K562 (cell line): ENCODE measurements around the gene MPC1. TPM values are rescaled to one million over a fixed set of nuclear protein-coding genes. Genes with fewer than 3 reads are reported as not detected.
A peak's percentile ranks its signal among the peaks of the same experiment; 100 is the strongest.

ENCODE experiments used
- C11orf30 ChIP-seq: fragments of 450-650 bp; IDR thresholded peaks from 2 replicates; pipeline ENCODE4 v1.6.1; 2016; ENCODE audit warnings: low read depth, mild to moderate bottlenecking
- CTCFL ChIP-seq: IDR thresholded peaks from 2 replicates; pipeline ENCODE4 v1.6.1; 2011; ENCODE audit warnings: borderline replicate concordance, low read depth, mild to moderate bottlenecking, moderate library complexity, low read length; ENCODE audit not compliant: insufficient read depth, poor library complexity, severe bottlenecking
- GATA2 ChIP-seq: sonication (generic); formaldehyde crosslinking; IDR thresholded peaks from 2 replicates; pipeline ENCODE4 v1.4.0; 2020; ENCODE audit warnings: mild to moderate bottlenecking, missing genetic modification reagents
- KLF16 ChIP-seq: IDR thresholded peaks from 2 replicates; pipeline ENCODE4 v1.6.1; 2016; ENCODE audit warnings: antibody characterized with exemption
- PBX2 ChIP-seq, 2 experiments: IDR thresholded peaks in 1 of 2; conservative IDR thresholded peaks in 1 of 2; 2 replicates each; pipeline ENCODE4 v1.6.1; 2016; ENCODE audit warnings: low read depth in 2 of 2, mild to moderate bottlenecking in 1 of 2, missing compliant biosample characterization in 1 of 2, missing genetic modification characterization in 1 of 2, moderate library complexity in 1 of 2
- RCOR1 ChIP-seq, 2 experiments: IDR thresholded peaks; 2 replicates each; pipeline ENCODE4 v1.6.1; 2012; ENCODE audit warnings: low read depth in 2 of 2, low read length in 2 of 2, borderline replicate concordance in 1 of 2, improper control_type of control experiment in 1 of 2
- SMAD2 ChIP-seq: fragments of 150-350 bp; IDR thresholded peaks from 2 replicates; pipeline ENCODE4 v1.6.1; 2014; ENCODE audit warnings: low read depth, mild to moderate bottlenecking, low read length
- SMARCE1 ChIP-seq: fragments of 450-650 bp; IDR thresholded peaks from 2 replicates; pipeline ENCODE4 v1.7.1; 2016; ENCODE audit warnings: mild to moderate bottlenecking
- SNAPC5 ChIP-seq: fragments of 250-450 bp; sonication (Bioruptor Pico); IDR thresholded peaks from 2 replicates; pipeline ENCODE4 v1.8.0; 2021; ENCODE audit warnings: moderate library complexity, mild to moderate bottlenecking, inconsistent platforms
- TCF15 ChIP-seq: fragments of 250-450 bp; sonication (Bioruptor Pico); IDR thresholded peaks from 2 replicates; pipeline ENCODE4 v1.8.0; 2022; ENCODE audit warnings: moderate library complexity, mild to moderate bottlenecking, inconsistent platforms
- ZBED1 ChIP-seq: IDR thresholded peaks from 2 replicates; pipeline ENCODE4 v1.6.1; 2014
- ZNF3 ChIP-seq: fragments of 250-450 bp; sonication (Bioruptor Pico); IDR thresholded peaks from 2 replicates; pipeline ENCODE4 v1.5.0; 2021; ENCODE audit warnings: mild to moderate bottlenecking, moderate library complexity
- ZNF347 ChIP-seq: fragments of 450-650 bp; formaldehyde crosslinking; IDR thresholded peaks from 2 replicates; pipeline ENCODE4 v1.4.0; 2020; ENCODE audit warnings: low read depth, mild to moderate bottlenecking, moderate library complexity
- ZNF518B ChIP-seq: fragments of 250-450 bp; sonication (Bioruptor Pico); IDR thresholded peaks from 2 replicates; pipeline ENCODE4 v1.5.0; 2021; ENCODE audit warnings: mild to moderate bottlenecking, moderate library complexity
- ZNF57 ChIP-seq: fragments of 450-650 bp; formaldehyde crosslinking; IDR thresholded peaks from 2 replicates; pipeline ENCODE4 v1.4.0; 2020; ENCODE audit warnings: mild to moderate bottlenecking, moderate library complexity
- ZNF639 ChIP-seq, 2 experiments: fragments of 200-800 bp in 1 of 2; sonication (Bioruptor generic) in 1 of 2; sonication (generic) in 1 of 2; formaldehyde crosslinking in 1 of 2; IDR thresholded peaks in 1 of 2; conservative IDR thresholded peaks in 1 of 2; 2 replicates each; pipeline versions ENCODE4 v1.5.0 to v1.6.1; 2016 to 2020; ENCODE audit warnings: missing compliant biosample characterization in 1 of 2, missing genetic modification characterization in 1 of 2, missing genetic modification reagents in 1 of 2
- polyA plus RNA-seq, 8 experiments: library from polyadenylated mRNA; depleted of rRNA in 4 of 8; stranded (reverse) in 5 of 8; unstranded in 3 of 8; fragments of >200 nt; fragmentation: Nextera tagmentation in 2 of 8; fragmentation: Illumina TruSeq in 1 of 8; extraction: Ambion mirVana in 2 of 8; extraction: Trizol in 1 of 8; gene quantifications; 2 replicates each; pipeline versions ENCODE4 v1.2.1 to v1.2.3, GENCODE V29; 2011 to 2014; ENCODE audit warnings: inconsistent platforms in 1 of 8, missing spikeins in 1 of 8
- total RNA-seq, 7 experiments: library from RNA; depleted of rRNA in 6 of 7; stranded (reverse); fragments of >200 nt in 6 of 7; fragmentation: Illumina TruSeq in 2 of 7; extraction: Trizol in 2 of 7; gene quantifications; 2 replicates each; pipeline versions ENCODE4 v1.2.1 to v1.2.3, GENCODE V29; 2011 to 2021; ENCODE audit warnings: low replicate concordance in 1 of 7

The MPC1 gene
- total and polyA plus RNA-seq, 9 of the 15 experiments (the other 6 are each of a cell fraction or from before 2014, with no cell fraction given): 78.6 to 185 (median 138) TPM

- TF ChIP-seq SNAPC5 (CRISPR knock-in tag) (no peak), SMAD2 (no peak), RCOR1 (IDR thresholded peaks at IDR 0.05; ENCODE audit: borderline replicate concordance in 1 of 2, low read depth in 2 of 2, low read length in 2 of 2) (peak in 1 of 2 experiments; percentile 61; a peak in 1 of 4 replicates), CTCFL (peak; percentile 9), C11orf30 (no peak), ZBED1 (no peak), PBX2 (CRISPR knock-in tag; IDR thresholded peaks at IDR 0.05; ENCODE audit: low read depth) (no peak), PBX2 (tag; conservative IDR thresholded peaks at IDR 0.05; ENCODE audit: low read depth) (no peak), GATA2 (CRISPR knock-in tag) (no peak), ZNF518B (CRISPR knock-in tag) (no peak), ZNF57 (CRISPR knock-in tag) (no peak), ZNF639 (CRISPR knock-in tag; conservative IDR thresholded peaks at IDR 0.05 in 1 of 2, IDR thresholded peaks at IDR 0.05 in 1 of 2) (no peak), TCF15 (no peak), KLF16 (peak; percentile 50), ZNF347 (CRISPR knock-in tag) (no peak), ZNF3 (CRISPR knock-in tag) (no peak), SMARCE1 (peak; percentile 31; the same call in 1 of the 2 replicates)
Observed at GRCh38 chr6:166381733-166382499, 824 bp downstream of the MPC1 start (continued).
